PFSK-1 (cell line): ENCODE results near the gene CCDC92B.

Source experiments
- FOXP2 ChIP-seq: optimal IDR thresholded peaks from 2 replicates; pipeline ENCODE3; 2011; ENCODE audit warnings: borderline replicate concordance, control low read depth, inconsistent platforms; ENCODE audit not compliant: insufficient read depth; ENCODE audit errors: extremely low read length, extremely low read depth
- POLR2AphosphoS5 ChIP-seq: IDR thresholded peaks from 2 replicates; pipeline ENCODE4 v1.6.1; 2012; ENCODE audit warnings: low read depth, mild to moderate bottlenecking, control low read depth, low read length, moderate library complexity
- SIN3A ChIP-seq: IDR thresholded peaks from 2 replicates; pipeline ENCODE4 v1.6.1; 2012; ENCODE audit warnings: mild to moderate bottlenecking, low read length, moderate library complexity, borderline replicate concordance; ENCODE audit not compliant: insufficient read depth
- TAF1 ChIP-seq: IDR thresholded peaks from 2 replicates; pipeline ENCODE4 v1.6.1; 2012; ENCODE audit warnings: low read length, control low read depth, borderline replicate concordance; ENCODE audit not compliant: insufficient read depth
- TF ChIP-seq, protein P1 (sequence below), 2 experiments: IDR thresholded peaks; 2 replicates each; pipeline versions ENCODE4 v1.6.1 to v1.8.0; 2011 to 2012; ENCODE audit warnings: low read depth in 2 of 2, low read length in 2 of 2, control low read depth in 1 of 2, inconsistent platforms in 1 of 2, mild to moderate bottlenecking in 1 of 2, moderate library complexity in 1 of 2; ENCODE audit not compliant: insufficient read depth in 1 of 2

DNA sequence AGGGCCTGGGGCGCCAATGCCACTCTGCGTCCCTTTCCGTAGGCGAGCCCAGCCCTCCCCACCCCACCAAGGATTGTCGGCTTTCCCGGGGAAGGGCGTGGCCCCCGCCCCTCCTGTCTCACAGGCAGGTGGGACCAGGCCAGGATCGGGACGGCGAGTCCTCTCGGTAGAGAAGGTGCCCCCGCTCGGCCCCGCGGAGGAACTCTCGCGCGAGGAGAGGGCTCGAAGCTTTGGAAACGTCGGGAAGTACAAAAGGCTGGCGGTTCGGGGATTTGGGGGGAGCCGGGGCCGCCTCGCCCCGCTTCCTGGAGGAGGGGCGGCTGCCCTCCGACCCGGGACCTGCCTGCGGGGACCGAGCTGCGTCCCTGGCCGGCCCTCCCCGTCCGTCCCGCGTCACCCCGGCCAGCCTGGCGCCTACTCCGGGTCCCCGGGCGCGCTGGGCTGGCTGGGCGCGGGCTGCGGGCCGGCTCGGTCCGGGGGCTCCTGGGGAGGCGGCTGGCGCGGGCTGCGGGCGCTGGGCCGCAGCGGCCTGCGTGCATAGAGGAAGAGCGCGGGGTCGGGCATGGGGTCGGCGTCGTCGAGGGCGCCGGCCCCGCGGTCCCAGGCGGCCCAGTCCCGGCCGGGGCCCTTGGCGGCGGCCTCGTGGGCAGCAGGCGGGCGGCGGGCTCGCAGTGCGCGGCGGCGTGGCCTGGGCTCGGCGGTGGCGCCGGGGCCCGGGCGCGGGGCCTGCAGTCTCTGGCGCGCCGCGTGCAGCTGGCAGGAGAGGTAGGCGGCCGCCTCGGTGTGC, 25.3 kb downstream of the CCDC92B start:
- TF ChIP-seq SIN3A = no peak
- TF ChIP-seq, protein P1, sequence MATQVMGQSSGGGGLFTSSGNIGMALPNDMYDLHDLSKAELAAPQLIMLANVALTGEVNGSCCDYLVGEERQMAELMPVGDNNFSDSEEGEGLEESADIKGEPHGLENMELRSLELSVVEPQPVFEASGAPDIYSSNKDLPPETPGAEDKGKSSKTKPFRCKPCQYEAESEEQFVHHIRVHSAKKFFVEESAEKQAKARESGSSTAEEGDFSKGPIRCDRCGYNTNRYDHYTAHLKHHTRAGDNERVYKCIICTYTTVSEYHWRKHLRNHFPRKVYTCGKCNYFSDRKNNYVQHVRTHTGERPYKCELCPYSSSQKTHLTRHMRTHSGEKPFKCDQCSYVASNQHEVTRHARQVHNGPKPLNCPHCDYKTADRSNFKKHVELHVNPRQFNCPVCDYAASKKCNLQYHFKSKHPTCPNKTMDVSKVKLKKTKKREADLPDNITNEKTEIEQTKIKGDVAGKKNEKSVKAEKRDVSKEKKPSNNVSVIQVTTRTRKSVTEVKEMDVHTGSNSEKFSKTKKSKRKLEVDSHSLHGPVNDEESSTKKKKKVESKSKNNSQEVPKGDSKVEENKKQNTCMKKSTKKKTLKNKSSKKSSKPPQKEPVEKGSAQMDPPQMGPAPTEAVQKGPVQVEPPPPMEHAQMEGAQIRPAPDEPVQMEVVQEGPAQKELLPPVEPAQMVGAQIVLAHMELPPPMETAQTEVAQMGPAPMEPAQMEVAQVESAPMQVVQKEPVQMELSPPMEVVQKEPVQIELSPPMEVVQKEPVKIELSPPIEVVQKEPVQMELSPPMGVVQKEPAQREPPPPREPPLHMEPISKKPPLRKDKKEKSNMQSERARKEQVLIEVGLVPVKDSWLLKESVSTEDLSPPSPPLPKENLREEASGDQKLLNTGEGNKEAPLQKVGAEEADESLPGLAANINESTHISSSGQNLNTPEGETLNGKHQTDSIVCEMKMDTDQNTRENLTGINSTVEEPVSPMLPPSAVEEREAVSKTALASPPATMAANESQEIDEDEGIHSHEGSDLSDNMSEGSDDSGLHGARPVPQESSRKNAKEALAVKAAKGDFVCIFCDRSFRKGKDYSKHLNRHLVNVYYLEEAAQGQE (IDR thresholded peaks at IDR 0.05; ENCODE audit: insufficient read depth in 1 of 2, low read depth in 2 of 2, low read length in 2 of 2) = no peak
- no peak for TF ChIP-seq POLR2AphosphoS5
- TF ChIP-seq TAF1 = no peak
- no peak for TF ChIP-seq FOXP2
